ENCODE results near the gene GGA1. TPM values are rescaled to one million over a fixed set of nuclear protein-coding genes. Genes with fewer than 3 reads are reported as not detected.

The GGA1 gene
- polyA plus RNA-seq, 1 experiment, result 26.1 TPM

- TF ChIP-seq CTCF (IDR thresholded peaks at IDR 0.05; ENCODE audit: low read depth, low read length), result no peak
- ChIA-PET CTCF (interaction anchor here (0.6 to 4.8 kb wide), 10 partner anchors 8 to 95 kb away, joined by 3 to 57 read pairs (median 4); no protein-coding TSS in a partner anchor), POLR2A (interaction anchor here (0.5 to 3.2 kb wide), 12 partner anchors 8 to 105 kb away, joined by 3 to 24 read pairs (median 4); partner anchors contain the start of genes GGA1, LGALS1 and PDXP)
- Histone ChIP-seq H3K27me3 (ENCODE audit: control insufficient read depth, insufficient read depth, low read length) (no peaks in the 10 kb centered on the region), H3K4me3 (ENCODE audit: low read depth, low read length) (no peak overlapping the region), H3K9me3 (ENCODE audit: control insufficient read depth, insufficient read depth, low read length) (no peaks in the 10 kb centered on the region), H3K27ac (ENCODE audit: low read depth, low read length) (peak overlapping the region; percentile 91)
- DNase-seq (ENCODE audit: low read depth, low spot score), result no peak
These were observed 24.5 kb downstream of the GGA1 start for GRCh38 chr22:37633089-37633624.

GRCh38 chr22:37633625-37634416 lies 25.2 kb downstream of the GGA1 start:
- H3K9me3 ChIP-seq (ENCODE audit: control insufficient read depth, insufficient read depth, low read length), result no peaks in the 10 kb centered on the region
- TF ChIP-seq CTCF (IDR thresholded peaks at IDR 0.05; ENCODE audit: low read depth, low read length), result peak; percentile 23
- CTCF ChIA-PET, result interaction anchor here (1.0 to 4.8 kb wide), 9 partner anchors 8 to 95 kb away, joined by 3 to 57 read pairs (median 5); no protein-coding TSS in a partner anchor
- H3K27me3 ChIP-seq (ENCODE audit: control insufficient read depth, insufficient read depth, low read length), result no peaks in the 10 kb centered on the region
- H3K27ac ChIP-seq (ENCODE audit: low read depth, low read length), result peak overlapping the region; percentile 91
- peak; percentile 84 for DNase-seq (ENCODE audit: low read depth, low spot score)
- POLR2A ChIA-PET, result interaction anchor here (0.5 to 3.2 kb wide), 14 partner anchors 9 to 105 kb away, joined by 3 to 24 read pairs (median 4); partner anchors contain the start of genes GGA1, LGALS1 and PDXP
- peak overlapping the region; percentile 29 for H3K4me3 ChIP-seq (ENCODE audit: low read depth, low read length)

GRCh38 chr22:37634417-37634924 lies 25.8 kb downstream of the GGA1 start:
- POLR2A ChIA-PET, result interaction anchor here (0.7 to 3.2 kb wide), 8 partner anchors 9 to 47 kb away, joined by 3 to 24 read pairs (median 8); partner anchors contain the start of genes GGA1, LGALS1 and PDXP
- Histone ChIP-seq H3K9me3 (ENCODE audit: control insufficient read depth, insufficient read depth, low read length) (no peaks in the 10 kb centered on the region), H3K27me3 (ENCODE audit: control insufficient read depth, insufficient read depth, low read length) (no peaks in the 10 kb centered on the region), H3K4me3 (ENCODE audit: low read depth, low read length) (peak overlapping the region; percentile 29), H3K27ac (ENCODE audit: low read depth, low read length) (peak overlapping the region; percentile 91)
- CTCF ChIA-PET, result interaction anchor here (0.8 to 4.8 kb wide), 9 partner anchors 8 to 73 kb away, joined by 3 to 57 read pairs (median 5); no protein-coding TSS in a partner anchor
- peak; percentile 37 for TF ChIP-seq CTCF (IDR thresholded peaks at IDR 0.05; ENCODE audit: low read depth, low read length)
- DNase-seq (ENCODE audit: low read depth, low spot score), result no peak

- no peak for TF ChIP-seq CTCF (IDR thresholded peaks at IDR 0.05; ENCODE audit: low read depth, low read length)
- Histone ChIP-seq H3K27me3 (ENCODE audit: control insufficient read depth, insufficient read depth, low read length) (no peaks in the 10 kb centered on the region), H3K9me3 (ENCODE audit: control insufficient read depth, insufficient read depth, low read length) (no peaks in the 10 kb centered on the region), H3K4me3 (ENCODE audit: low read depth, low read length) (no peak overlapping the region), H3K27ac (ENCODE audit: low read depth, low read length) (peak overlapping the region; percentile 91)
- CTCF ChIA-PET, result interaction anchor here (0.7 to 4.8 kb wide), 4 partner anchors 8 to 48 kb away, joined by 3 to 57 read pairs (median 4); no protein-coding TSS in a partner anchor
- POLR2A ChIA-PET, result interaction anchor here (1.8 to 3.2 kb wide), 2 partner anchors 8 to 23 kb away, joined by 10 to 14 read pairs; partner anchors contain the start of gene PDXP
- no peak for DNase-seq (ENCODE audit: low read depth, low spot score)
These were observed 26.5 kb downstream of the GGA1 start for GRCh38 chr22:37635157-37635556.
